DOHH2 (cell line): Measurements from ENCODE around the gene DDI2.

Experiments
- H3F3A ChIP-seq: fragments of 200-600 bp; sonication (generic), shearing (Covaris generic); 2 replicates; pipeline ENCODE4 v1.6.0; 2016; ENCODE audit warnings: antibody characterized with exemption, mild to moderate bottlenecking; ENCODE audit not compliant: control insufficient read depth, insufficient read depth
- H3K27ac ChIP-seq: fragments of 200-600 bp; sonication (generic); 2 replicates; pipeline ENCODE4 v1.5.1; 2014; ENCODE audit warnings: low read depth, mild to moderate bottlenecking, low read length, moderate library complexity
- H3K27me3 ChIP-seq: fragments of 200-600 bp; sonication (generic); 2 replicates; pipeline ENCODE4 v1.6.1; 2014; ENCODE audit warnings: mild to moderate bottlenecking, low read length, mixed read lengths; ENCODE audit not compliant: control insufficient read depth
- H3K36me3 ChIP-seq: fragments of 200-600 bp; sonication (generic); 2 replicates; pipeline ENCODE4 v1.6.1; 2014; ENCODE audit warnings: mild to moderate bottlenecking, low read length, moderate library complexity, mixed read lengths; ENCODE audit not compliant: control insufficient read depth
- H3K4me1 ChIP-seq: fragments of 200-600 bp; sonication (generic); 2 replicates; pipeline ENCODE4 v1.6.1; 2014; ENCODE audit warnings: mild to moderate bottlenecking, low read length, mixed read lengths; ENCODE audit not compliant: control insufficient read depth
- H3K4me2 ChIP-seq: fragments of 200-600 bp; sonication (generic); 2 replicates; pipeline ENCODE4 v1.6.0; 2014; ENCODE audit warnings: mild to moderate bottlenecking, low read length, moderate library complexity
- H3K4me3 ChIP-seq: fragments of 200-600 bp; sonication (generic); 2 replicates; pipeline ENCODE4 v1.5.1; 2014; ENCODE audit warnings: mild to moderate bottlenecking, low read length, mixed read lengths
- H3K79me2 ChIP-seq: fragments of 200-600 bp; sonication (generic); 2 replicates; pipeline ENCODE4 v1.6.1; 2014; ENCODE audit warnings: mild to moderate bottlenecking, low read length, mixed read lengths; ENCODE audit not compliant: control insufficient read depth
- H3K9me2 ChIP-seq: fragments of 200-600 bp; sonication (generic); replicated peaks from 2 replicates; pipeline ENCODE4 v1.6.1; 2014; ENCODE audit warnings: mild to moderate bottlenecking, low read length, mixed read lengths; ENCODE audit not compliant: control insufficient read depth
- H3K9me3 ChIP-seq: fragments of 200-600 bp; sonication (generic); 2 replicates; pipeline ENCODE4 v1.6.1; 2014; ENCODE audit warnings: antibody characterized with exemption, low read length, mixed read lengths; ENCODE audit not compliant: control insufficient read depth, insufficient read depth
- H4K20me1 ChIP-seq: fragments of 200-600 bp; sonication (generic); 2 replicates; pipeline ENCODE4 v1.6.0; 2014; ENCODE audit warnings: low read depth, mild to moderate bottlenecking, antibody characterized with exemption, low read length, moderate library complexity; ENCODE audit not compliant: control insufficient read depth, insufficient read depth
- EZH2phosphoT487 ChIP-seq: fragments of 200-600 bp; sonication (generic); IDR thresholded peaks from 2 replicates; pipeline ENCODE4 v1.6.1; 2017; ENCODE audit warnings: borderline replicate concordance, mild to moderate bottlenecking, antibody characterized with exemption, low read length, moderate library complexity, mixed read lengths
- TF ChIP-seq, protein P1 (sequence below): fragments of 200-600 bp; sonication (generic); IDR thresholded peaks from one replicate; pipeline ENCODE4 v1.5.1; 2014; ENCODE audit warnings: antibody characterized with exemption, mild to moderate bottlenecking, low read depth, low read length; ENCODE audit not compliant: poor library complexity, severe bottlenecking

Gene DDI2

GRCh38 chr1:15657021-15657420 lies 39.8 kb downstream of the DDI2 start:
- Histone ChIP-seq H3K36me3 (peaks cover 80% of the 10 kb centered on the region), H3K4me2 (no peak overlapping the region), H4K20me1 (no peaks in the 10 kb centered on the region), H3K9me3 (no peaks in the 10 kb centered on the region), H3K27me3 (no peaks in the 10 kb centered on the region), H3K4me1 (no peaks in the 10 kb centered on the region), H3K4me3 (no peak overlapping the region), H3K9me2 (no peaks in the 10 kb centered on the region), H3K79me2 (no peaks in the 10 kb centered on the region; the same call in 1 of the 2 replicates), H3K27ac (no peak overlapping the region), H3F3A (no peaks in the 10 kb centered on the region)
- TF ChIP-seq EZH2phosphoT487, result no peak
- TF ChIP-seq, protein P1, sequence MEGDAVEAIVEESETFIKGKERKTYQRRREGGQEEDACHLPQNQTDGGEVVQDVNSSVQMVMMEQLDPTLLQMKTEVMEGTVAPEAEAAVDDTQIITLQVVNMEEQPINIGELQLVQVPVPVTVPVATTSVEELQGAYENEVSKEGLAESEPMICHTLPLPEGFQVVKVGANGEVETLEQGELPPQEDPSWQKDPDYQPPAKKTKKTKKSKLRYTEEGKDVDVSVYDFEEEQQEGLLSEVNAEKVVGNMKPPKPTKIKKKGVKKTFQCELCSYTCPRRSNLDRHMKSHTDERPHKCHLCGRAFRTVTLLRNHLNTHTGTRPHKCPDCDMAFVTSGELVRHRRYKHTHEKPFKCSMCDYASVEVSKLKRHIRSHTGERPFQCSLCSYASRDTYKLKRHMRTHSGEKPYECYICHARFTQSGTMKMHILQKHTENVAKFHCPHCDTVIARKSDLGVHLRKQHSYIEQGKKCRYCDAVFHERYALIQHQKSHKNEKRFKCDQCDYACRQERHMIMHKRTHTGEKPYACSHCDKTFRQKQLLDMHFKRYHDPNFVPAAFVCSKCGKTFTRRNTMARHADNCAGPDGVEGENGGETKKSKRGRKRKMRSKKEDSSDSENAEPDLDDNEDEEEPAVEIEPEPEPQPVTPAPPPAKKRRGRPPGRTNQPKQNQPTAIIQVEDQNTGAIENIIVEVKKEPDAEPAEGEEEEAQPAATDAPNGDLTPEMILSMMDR, result no peak

DNA sequence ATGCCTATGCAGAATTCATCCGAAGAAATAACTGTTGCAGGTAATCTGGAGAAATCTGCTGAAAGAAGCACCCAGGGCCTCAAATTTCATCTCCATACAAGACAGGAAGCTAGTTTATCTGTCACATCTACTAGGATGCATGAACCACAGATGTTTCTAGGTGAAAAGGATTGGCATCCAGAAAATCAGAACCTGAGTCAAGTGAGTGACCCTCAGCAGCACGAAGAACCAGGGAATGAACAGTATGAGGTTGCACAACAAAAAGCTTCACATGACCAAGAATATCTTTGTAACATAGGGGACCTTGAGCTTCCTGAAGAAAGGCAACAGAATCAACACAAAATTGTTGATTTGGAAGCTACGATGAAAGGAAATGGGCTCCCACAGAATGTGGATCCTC lies 42.9 kb downstream of the DDI2 start:
- no peaks in the 10 kb centered on the region for H3K9me2 ChIP-seq
- no peaks in the 10 kb centered on the region for H4K20me1 ChIP-seq
- TF ChIP-seq, protein P1, result no peak
- no peak for TF ChIP-seq EZH2phosphoT487
- H3K9me3 ChIP-seq, result no peaks in the 10 kb centered on the region
- peaks cover 64% of the 10 kb centered on the region for H3K36me3 ChIP-seq
- H3K27ac ChIP-seq, result no peak overlapping the region
- no peak overlapping the region for H3K4me3 ChIP-seq
- no peak overlapping the region for H3K4me2 ChIP-seq
- no peaks in the 10 kb centered on the region for H3F3A ChIP-seq
- H3K27me3 ChIP-seq, result no peaks in the 10 kb centered on the region
- no peaks in the 10 kb centered on the region for H3K4me1 ChIP-seq
- H3K79me2 ChIP-seq, result no peaks in the 10 kb centered on the region

- Histone ChIP-seq H3K9me2 (no peaks in the 10 kb centered on the region), H3K4me1 (no peaks in the 10 kb centered on the region), H3F3A (no peaks in the 10 kb centered on the region), H3K4me2 (no peak overlapping the region), H3K36me3 (peaks cover 45% of the 10 kb centered on the region), H3K79me2 (no peaks in the 10 kb centered on the region), H4K20me1 (no peaks in the 10 kb centered on the region), H3K4me3 (no peak overlapping the region), H3K27me3 (no peaks in the 10 kb centered on the region), H3K9me3 (no peaks in the 10 kb centered on the region), H3K27ac (no peak overlapping the region)
- TF ChIP-seq EZH2phosphoT487, result no peak
- TF ChIP-seq, protein P1, result no peak
Observed at GRCh38 chr1:15662477-15662876, 45.2 kb downstream of the DDI2 start.

- Histone ChIP-seq H3K4me3 (no peak overlapping the region), H3K4me2 (no peak overlapping the region), H3K79me2 (no peaks in the 10 kb centered on the region), H3K27ac (no peak overlapping the region), H4K20me1 (no peaks in the 10 kb centered on the region), H3K36me3 (peaks cover 36% of the 10 kb centered on the region), H3K9me2 (no peaks in the 10 kb centered on the region), H3F3A (no peaks in the 10 kb centered on the region), H3K9me3 (no peaks in the 10 kb centered on the region), H3K4me1 (no peaks in the 10 kb centered on the region), H3K27me3 (no peaks in the 10 kb centered on the region)
- TF ChIP-seq, protein P1, result no peak
- no peak for TF ChIP-seq EZH2phosphoT487
Observed at GRCh38 chr1:15663925-15664324, 46.7 kb downstream of the DDI2 start.
